Suprapubic skin (tissue), 4 donors: Measurements from ENCODE around the gene POU2AF1.

Experiments
- EP300 ChIP-seq: sonication (generic); formaldehyde crosslinking; IDR thresholded peaks from one replicate; pipeline ENCODE4 v1.6.1; 2017; ENCODE audit warnings: antibody characterized with exemption
- POLR2AphosphoS5 ChIP-seq, 3 donors: sonication (generic); formaldehyde crosslinking; IDR thresholded peaks; one replicate each; pipeline ENCODE4 v1.6.1; 2017; ENCODE audit warnings: antibody characterized with exemption in 3 of 3
- TF ChIP-seq, protein P1 (sequence below), 2 donors: fragments of 200-600 bp in 1 of 2; fragments of 450-650 bp in 1 of 2; sonication (generic) in 1 of 2; IDR thresholded peaks; one replicate each; pipeline ENCODE4 v1.5.1; 2016 to 2019; ENCODE audit warnings: antibody characterized with exemption in 2 of 2, mild to moderate bottlenecking in 1 of 2, moderate library complexity in 1 of 2

DNA sequence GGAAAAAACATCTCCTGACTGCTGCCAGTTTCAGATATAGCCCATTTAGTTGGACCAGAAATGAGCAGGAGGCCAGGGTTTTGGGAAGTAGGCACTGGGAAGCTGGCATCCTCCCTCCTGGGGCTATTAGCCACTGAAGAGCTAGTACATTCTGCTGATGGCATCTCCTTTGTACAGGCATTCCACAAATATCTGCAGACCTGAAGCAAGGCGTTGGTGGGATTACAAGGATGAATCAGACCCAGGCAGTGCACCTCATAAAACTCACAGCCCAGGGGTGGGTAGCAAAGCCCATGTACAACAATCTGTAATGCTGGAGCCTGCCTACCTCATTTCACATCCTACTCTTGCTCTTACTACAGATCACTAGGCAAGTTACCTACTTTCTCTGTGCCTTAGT is 27.5 kb upstream of the POU2AF1 start:
- TF ChIP-seq, protein P1, sequence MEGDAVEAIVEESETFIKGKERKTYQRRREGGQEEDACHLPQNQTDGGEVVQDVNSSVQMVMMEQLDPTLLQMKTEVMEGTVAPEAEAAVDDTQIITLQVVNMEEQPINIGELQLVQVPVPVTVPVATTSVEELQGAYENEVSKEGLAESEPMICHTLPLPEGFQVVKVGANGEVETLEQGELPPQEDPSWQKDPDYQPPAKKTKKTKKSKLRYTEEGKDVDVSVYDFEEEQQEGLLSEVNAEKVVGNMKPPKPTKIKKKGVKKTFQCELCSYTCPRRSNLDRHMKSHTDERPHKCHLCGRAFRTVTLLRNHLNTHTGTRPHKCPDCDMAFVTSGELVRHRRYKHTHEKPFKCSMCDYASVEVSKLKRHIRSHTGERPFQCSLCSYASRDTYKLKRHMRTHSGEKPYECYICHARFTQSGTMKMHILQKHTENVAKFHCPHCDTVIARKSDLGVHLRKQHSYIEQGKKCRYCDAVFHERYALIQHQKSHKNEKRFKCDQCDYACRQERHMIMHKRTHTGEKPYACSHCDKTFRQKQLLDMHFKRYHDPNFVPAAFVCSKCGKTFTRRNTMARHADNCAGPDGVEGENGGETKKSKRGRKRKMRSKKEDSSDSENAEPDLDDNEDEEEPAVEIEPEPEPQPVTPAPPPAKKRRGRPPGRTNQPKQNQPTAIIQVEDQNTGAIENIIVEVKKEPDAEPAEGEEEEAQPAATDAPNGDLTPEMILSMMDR (IDR thresholded peaks at IDR 0.05), result no peak
- TF ChIP-seq POLR2AphosphoS5 (IDR thresholded peaks at IDR 0.05) (no peak), EP300 (no peak)
